K562 (cell line): Measurements from ENCODE around the gene VIP. TPM values are rescaled to one million over a fixed set of nuclear protein-coding genes. Genes with fewer than 3 reads are reported as not detected.

Experiments used
- ATAC-seq: fragments of 200-7000 bp; cut with Tn5 transposase; 3 replicates; pipeline ENCODE4 v1.9.1; 2020; ENCODE audit warnings: moderate library complexity
- BruUV-seq: library from RNA; stranded (reverse); fragments of 400-500 nt; replicated peaks from 2 replicates; lab custom pipeline; 2021; lab: Mats Ljungman, UMichigan
- CTCF ChIA-PET: fragments of 300-600 bp; formaldehyde crosslinking; extraction: SDS; loops from one replicate; lab custom pipeline; 2021; ENCODE audit warnings: low intra/inter-chr PET ratio; lab: Yijun Ruan, JAX
- POLR2A ChIA-PET: fragments of 300-600, 350-650 bp; sonication (Branson Sonifier 250); formaldehyde crosslinking; extraction: SDS; loops from one replicate; lab custom pipeline; 2021; ENCODE audit warnings: antibody characterized with exemption, inconsistent platforms; lab: Yijun Ruan, JAX
- DNase-seq, 4 experiments: peaks; one replicate each; pipeline versions ENCODE4 v3.0.0 to v3.0.0-alpha.2; 2011 to 2018; ENCODE audit warnings: low spot score in 3 of 4, mixed read lengths in 3 of 4; ENCODE audit errors: extremely low read depth in 1 of 4
- FAIRE-seq: peaks from 2 replicates; lab custom pipeline; 2011; peaks lifted over from hg19 to GRCh38; lab: Jason Lieb, UNC
- H2AFZ ChIP-seq: 2 replicates; pipeline ENCODE4 v1.6.0; 2011; ENCODE audit warnings: low read depth, low read length, control low read depth, inconsistent platforms
- H3K27ac ChIP-seq: fragments of 200-600 bp; 3 replicates; pipeline ENCODE4 v1.8.0; 2011; ENCODE audit warnings: low read depth, mild to moderate bottlenecking, control low read depth, inconsistent platforms, low read length, moderate library complexity, mixed read lengths; ENCODE audit errors: extremely low read depth
- H3K27me3 ChIP-seq, 2 experiments: fragments of 300-600 bp in 1 of 2; 2 replicates in 1 of 2; 3 replicates in 1 of 2; pipeline versions ENCODE4 v1.6.0 to v1.8.0; 2011; ENCODE audit warnings: inconsistent platforms in 2 of 2, low read length in 2 of 2, mild to moderate bottlenecking in 1 of 2, mixed read lengths in 1 of 2, moderate library complexity in 1 of 2; ENCODE audit not compliant: control insufficient read depth in 2 of 2, insufficient read depth in 2 of 2
- H3K36me3 ChIP-seq: fragments of 300-600 bp; 3 replicates; pipeline ENCODE4 v1.8.0; 2011; ENCODE audit warnings: mild to moderate bottlenecking, low read length, inconsistent platforms; ENCODE audit not compliant: control insufficient read depth, insufficient read depth
- H3K4me1 ChIP-seq, 2 experiments: fragments of 200-600 bp in 1 of 2; replicated peaks in 1 of 2; 2 replicates in 1 of 2; 3 replicates in 1 of 2; pipeline versions ENCODE4 v1.5.1 to v1.8.0; 2011; ENCODE audit warnings: inconsistent platforms in 2 of 2, low read length in 2 of 2, mild to moderate bottlenecking in 1 of 2, mixed read lengths in 1 of 2, moderate library complexity in 1 of 2; ENCODE audit not compliant: control insufficient read depth in 2 of 2, insufficient read depth in 2 of 2
- H3K4me2 ChIP-seq: 2 replicates; pipeline ENCODE4 v1.6.1; 2011; ENCODE audit warnings: low read length, control low read depth, inconsistent platforms, mixed read lengths; ENCODE audit not compliant: insufficient read depth
- H3K4me3 ChIP-seq: fragments of 200-600 bp; sonication (generic), shearing (Covaris generic); 2 replicates; pipeline ENCODE4 v1.5.1; 2016; ENCODE audit warnings: control low read depth, inconsistent platforms
- H3K79me2 ChIP-seq: fragments of 200-600 bp; 3 replicates; pipeline ENCODE4 v1.8.0; 2011; ENCODE audit warnings: low read length, inconsistent platforms; ENCODE audit not compliant: control insufficient read depth, insufficient read depth
- H3K9ac ChIP-seq, 2 experiments: 2 replicates each; pipeline versions ENCODE4 v1.6.0 to v1.6.1; 2011; ENCODE audit warnings: low read depth in 2 of 2, low read length in 2 of 2, control low read depth in 1 of 2, inconsistent platforms in 1 of 2, mild to moderate bottlenecking in 1 of 2, mixed read lengths in 1 of 2; ENCODE audit not compliant: insufficient read depth in 1 of 2
- H3K9me1 ChIP-seq: one replicate; pipeline ENCODE4 v1.6.0; 2011; ENCODE audit warnings: inconsistent platforms, mild to moderate bottlenecking, low read length, moderate library complexity; ENCODE audit not compliant: control insufficient read depth, insufficient read depth
- H3K9me3 ChIP-seq: replicated peaks from 2 replicates; pipeline ENCODE4 v1.5.1; 2011; ENCODE audit warnings: low read depth, low read length, inconsistent platforms; ENCODE audit not compliant: control insufficient read depth, insufficient read depth
- H4K20me1 ChIP-seq: replicated peaks from 2 replicates; pipeline ENCODE4 v1.6.1; 2011; ENCODE audit warnings: low read length, inconsistent platforms, mixed read lengths; ENCODE audit not compliant: control insufficient read depth, insufficient read depth
- HCFC1 ChIP-seq: IDR thresholded peaks from 2 replicates; pipeline ENCODE4 v1.6.1; 2012; ENCODE audit warnings: low read depth, low read length, improper control_type of control experiment
- STAT5B ChIP-seq: fragments of 250-450 bp; sonication (Bioruptor Pico); IDR thresholded peaks from 2 replicates; pipeline ENCODE4 v1.8.0; 2021; ENCODE audit warnings: mild to moderate bottlenecking, inconsistent platforms
- ZFX ChIP-seq: sonication (generic); formaldehyde crosslinking; IDR thresholded peaks from 2 replicates; pipeline ENCODE4 v1.8.0; 2022; ENCODE audit warnings: mild to moderate bottlenecking, missing genetic modification reagents, moderate library complexity
- WGBS: fragments of 100-300 bp; shearing (Covaris generic); methylation state at CpG from one replicate; pipeline ENCODE4 v1.1.6; 2016; ENCODE audit warnings: low coverage, mixed read lengths; ENCODE audit not compliant: insufficient coverage; ENCODE audit errors: missing lambda C conversion rate; 5-methylcytosine and 5-hydroxymethylcytosine counted together
- in situ Hi-C: fragments of 300-500 bp; cut with MboI; formaldehyde crosslinking; loops from 4 replicates; pipeline ENCODE4 v1.15.0; 2018; ENCODE audit warnings: inconsistent platforms, mixed read lengths
- intact Hi-C: fragments of 100-400 bp; cut with micrococcal nuclease; formaldehyde crosslinking; loops from 2 replicates; pipeline ENCODE4 v1.14.2; 2022
- polyA plus RNA-seq, 8 experiments: library from polyadenylated mRNA; depleted of rRNA in 4 of 8; stranded (reverse) in 5 of 8; unstranded in 3 of 8; fragments of >200 nt; fragmentation: Nextera tagmentation in 2 of 8; fragmentation: Illumina TruSeq in 1 of 8; extraction: Ambion mirVana in 2 of 8; extraction: Trizol in 1 of 8; gene quantifications; 2 replicates each; pipeline versions ENCODE4 v1.2.1 to v1.2.3, GENCODE V29; 2011 to 2014; ENCODE audit warnings: inconsistent platforms in 1 of 8, missing spikeins in 1 of 8
- total RNA-seq, 7 experiments: library from RNA; depleted of rRNA in 6 of 7; stranded (reverse); fragments of >200 nt in 6 of 7; fragmentation: Illumina TruSeq in 2 of 7; extraction: Trizol in 2 of 7; gene quantifications; 2 replicates each; pipeline versions ENCODE4 v1.2.1 to v1.2.3, GENCODE V29; 2011 to 2021; ENCODE audit warnings: low replicate concordance in 1 of 7
- TF ChIP-seq, protein P1 (sequence below): fragments of 200-400 bp; formaldehyde crosslinking; IDR thresholded peaks from 2 replicates; pipeline ENCODE4 v1.6.1; 2017; ENCODE audit warnings: mild to moderate bottlenecking, low read depth, low read length, moderate library complexity
- TF ChIP-seq, protein P2 (sequence below): sonication (generic); formaldehyde crosslinking; IDR thresholded peaks from 2 replicates; pipeline ENCODE4 v1.8.0; 2022; ENCODE audit warnings: mild to moderate bottlenecking, missing genetic modification reagents, borderline replicate concordance
- TF ChIP-seq, protein P3 (sequence below): fragments of 450-650 bp; IDR thresholded peaks from 2 replicates; pipeline ENCODE4 v1.6.1; 2016; ENCODE audit warnings: antibody characterized with exemption
- TF ChIP-seq, protein P4 (sequence below): fragments of 250-450 bp; sonication (Bioruptor Pico); IDR thresholded peaks from 2 replicates; pipeline ENCODE4 v1.4.0; 2020; ENCODE audit warnings: borderline replicate concordance

The VIP gene
- total and polyA plus RNA-seq, 9 of the 15 experiments (the other 6 are each of a cell fraction or from before 2014, with no cell fraction given), result 0.08 TPM; not detected in 8

DNA sequence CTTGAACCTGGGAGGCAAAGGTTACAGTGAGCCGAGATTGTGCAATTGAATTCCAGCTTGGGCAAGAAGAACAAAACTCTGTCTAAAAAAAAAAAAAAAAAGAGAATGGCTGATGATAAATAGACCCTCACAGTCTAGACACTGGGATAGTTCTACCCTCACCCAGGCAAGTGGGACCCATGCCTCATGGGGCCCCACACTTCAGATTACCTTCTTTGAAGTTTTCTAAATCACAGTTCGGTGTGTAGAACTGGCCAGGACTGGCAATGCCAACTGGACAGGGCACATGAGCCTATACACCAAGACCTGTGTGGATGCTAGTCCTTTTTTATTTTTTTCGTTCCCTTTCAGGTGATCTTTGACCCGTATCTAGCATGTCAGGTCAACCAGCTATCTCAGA lies 24.3 kb upstream of the VIP start:
- H3K9me3 ChIP-seq, result no peaks in the 10 kb centered on the region
- CTCF ChIA-PET, result no interaction called here
- H3K4me2 ChIP-seq, result no peak overlapping the region
- H3K9ac ChIP-seq, result no peak overlapping the region
- 2% methylated on average over 4 of the region's 4 CpGs for WGBS
- no peaks in the 10 kb centered on the region for H3K79me2 ChIP-seq
- no peaks in the 10 kb centered on the region for H4K20me1 ChIP-seq
- in situ Hi-C loops, result no loop called here
- H2AFZ ChIP-seq, result no peak overlapping the region
- ATAC-seq (no peak), FAIRE-seq (no peak), DNase-seq (no peak)
- no peaks in the 10 kb centered on the region for H3K4me1 ChIP-seq
- H3K4me3 ChIP-seq, result no peak overlapping the region
- no TSS peak for BruUV-seq
- POLR2A ChIA-PET, result no interaction called here
- no peaks in the 10 kb centered on the region for H3K27me3 ChIP-seq
- TF ChIP-seq, protein P1, sequence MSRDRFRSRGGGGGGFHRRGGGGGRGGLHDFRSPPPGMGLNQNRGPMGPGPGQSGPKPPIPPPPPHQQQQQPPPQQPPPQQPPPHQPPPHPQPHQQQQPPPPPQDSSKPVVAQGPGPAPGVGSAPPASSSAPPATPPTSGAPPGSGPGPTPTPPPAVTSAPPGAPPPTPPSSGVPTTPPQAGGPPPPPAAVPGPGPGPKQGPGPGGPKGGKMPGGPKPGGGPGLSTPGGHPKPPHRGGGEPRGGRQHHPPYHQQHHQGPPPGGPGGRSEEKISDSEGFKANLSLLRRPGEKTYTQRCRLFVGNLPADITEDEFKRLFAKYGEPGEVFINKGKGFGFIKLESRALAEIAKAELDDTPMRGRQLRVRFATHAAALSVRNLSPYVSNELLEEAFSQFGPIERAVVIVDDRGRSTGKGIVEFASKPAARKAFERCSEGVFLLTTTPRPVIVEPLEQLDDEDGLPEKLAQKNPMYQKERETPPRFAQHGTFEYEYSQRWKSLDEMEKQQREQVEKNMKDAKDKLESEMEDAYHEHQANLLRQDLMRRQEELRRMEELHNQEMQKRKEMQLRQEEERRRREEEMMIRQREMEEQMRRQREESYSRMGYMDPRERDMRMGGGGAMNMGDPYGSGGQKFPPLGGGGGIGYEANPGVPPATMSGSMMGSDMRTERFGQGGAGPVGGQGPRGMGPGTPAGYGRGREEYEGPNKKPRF, result no peak
- TF ChIP-seq, protein P2, sequence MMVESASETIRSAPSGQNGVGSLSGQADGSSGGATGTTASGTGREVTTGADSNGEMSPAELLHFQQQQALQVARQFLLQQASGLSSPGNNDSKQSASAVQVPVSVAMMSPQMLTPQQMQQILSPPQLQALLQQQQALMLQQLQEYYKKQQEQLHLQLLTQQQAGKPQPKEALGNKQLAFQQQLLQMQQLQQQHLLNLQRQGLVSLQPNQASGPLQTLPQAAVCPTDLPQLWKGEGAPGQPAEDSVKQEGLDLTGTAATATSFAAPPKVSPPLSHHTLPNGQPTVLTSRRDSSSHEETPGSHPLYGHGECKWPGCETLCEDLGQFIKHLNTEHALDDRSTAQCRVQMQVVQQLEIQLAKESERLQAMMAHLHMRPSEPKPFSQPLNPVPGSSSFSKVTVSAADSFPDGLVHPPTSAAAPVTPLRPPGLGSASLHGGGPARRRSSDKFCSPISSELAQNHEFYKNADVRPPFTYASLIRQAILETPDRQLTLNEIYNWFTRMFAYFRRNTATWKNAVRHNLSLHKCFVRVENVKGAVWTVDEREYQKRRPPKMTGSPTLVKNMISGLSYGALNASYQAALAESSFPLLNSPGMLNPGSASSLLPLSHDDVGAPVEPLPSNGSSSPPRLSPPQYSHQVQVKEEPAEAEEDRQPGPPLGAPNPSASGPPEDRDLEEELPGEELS (CRISPR knock-in tag), result no peak
- TF ChIP-seq ZFX (CRISPR knock-in tag) (no peak), HCFC1 (no peak), STAT5B (CRISPR knock-in tag) (no peak)
- TF ChIP-seq, protein P3, sequence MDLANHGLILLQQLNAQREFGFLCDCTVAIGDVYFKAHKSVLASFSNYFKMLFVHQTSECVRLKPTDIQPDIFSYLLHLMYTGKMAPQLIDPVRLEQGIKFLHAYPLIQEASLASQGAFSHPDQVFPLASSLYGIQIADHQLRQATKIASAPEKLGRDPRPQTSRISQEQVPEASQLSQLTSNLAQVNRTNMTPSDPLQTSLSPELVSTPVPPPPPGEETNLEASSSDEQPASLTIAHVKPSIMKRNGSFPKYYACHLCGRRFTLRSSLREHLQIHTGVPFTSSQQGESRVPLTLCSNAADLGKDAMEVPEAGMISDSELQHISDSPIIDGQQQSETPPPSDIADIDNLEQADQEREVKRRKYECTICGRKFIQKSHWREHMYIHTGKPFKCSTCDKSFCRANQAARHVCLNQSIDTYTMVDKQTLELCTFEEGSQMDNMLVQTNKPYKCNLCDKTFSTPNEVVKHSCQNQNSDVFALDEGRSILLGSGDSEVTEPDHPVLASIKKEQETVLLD, result no peak
- TF ChIP-seq, protein P4, sequence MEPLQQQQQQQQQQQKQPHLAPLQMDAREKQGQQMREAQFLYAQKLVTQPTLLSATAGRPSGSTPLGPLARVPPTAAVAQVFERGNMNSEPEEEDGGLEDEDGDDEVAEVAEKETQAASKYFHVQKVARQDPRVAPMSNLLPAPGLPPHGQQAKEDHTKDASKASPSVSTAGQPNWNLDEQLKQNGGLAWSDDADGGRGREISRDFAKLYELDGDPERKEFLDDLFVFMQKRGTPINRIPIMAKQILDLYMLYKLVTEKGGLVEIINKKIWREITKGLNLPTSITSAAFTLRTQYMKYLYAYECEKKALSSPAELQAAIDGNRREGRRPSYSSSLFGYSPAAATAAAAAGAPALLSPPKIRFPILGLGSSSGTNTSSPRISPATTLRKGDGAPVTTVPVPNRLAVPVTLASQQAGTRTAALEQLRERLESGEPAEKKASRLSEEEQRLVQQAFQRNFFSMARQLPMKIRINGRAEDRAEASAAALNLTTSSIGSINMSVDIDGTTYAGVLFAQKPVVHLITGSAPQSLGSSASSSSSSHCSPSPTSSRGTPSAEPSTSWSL (CRISPR knock-in tag), result no peak
- no peak overlapping the region for H3K27ac ChIP-seq
- no peaks in the 10 kb centered on the region for H3K36me3 ChIP-seq
- intact Hi-C loops, result no loop called here
- no peaks in the 10 kb centered on the region for H3K9me1 ChIP-seq
